ENCODE data around the gene PHLPP1.

PHLPP1 gene

GRCh38 chr18:62991389-62991788 is 276.0 kb downstream of the PHLPP1 start:
- H3K36me3 ChIP-seq (ENCODE audit: control insufficient read depth, insufficient read depth, low read length), result no peaks in the 10 kb centered on the region
- H3K4me1 ChIP-seq (ENCODE audit: control insufficient read depth, insufficient read depth, low read length, poor library complexity, severe bottlenecking), result no peaks in the 10 kb centered on the region
- H3K4me3 ChIP-seq (ENCODE audit: extremely low read depth, insufficient read depth, low read length, poor library complexity, severe bottlenecking), result no peak overlapping the region
- no peak overlapping the region for H3K27ac ChIP-seq (ENCODE audit: low read depth, low read length, severe bottlenecking)
- H3K9me3 ChIP-seq (ENCODE audit: control insufficient read depth, low read length), result no peaks in the 10 kb centered on the region
- 90% methylated on average over 2 of the region's 8 CpGs; no CpG with 5 or more reads in 1 of the 2 experiments for WGBS, 2 experiments (ENCODE audit: insufficient coverage in 2 of 2)

- 91 to 95% methylated on average over 16 to 17 of the region's 18 CpGs for WGBS, 2 experiments (ENCODE audit: insufficient coverage in 2 of 2)
Measured at GRCh38 chr18:62991959-62992358, 276.6 kb downstream of the PHLPP1 start.

GRCh38 chr18:62992877-62993365 is 277.6 kb downstream of the PHLPP1 start:
- H3K27ac ChIP-seq (ENCODE audit: low read depth, low read length, severe bottlenecking), result no peak overlapping the region
- WGBS, 2 experiments (ENCODE audit: insufficient coverage in 2 of 2), result 92 to 97% methylated on average over 6 of the region's 6 CpGs
- no peaks in the 10 kb centered on the region for H3K36me3 ChIP-seq (ENCODE audit: control insufficient read depth, insufficient read depth, low read length)
- no peak overlapping the region for H3K4me3 ChIP-seq (ENCODE audit: extremely low read depth, insufficient read depth, low read length, poor library complexity, severe bottlenecking)
- no peaks in the 10 kb centered on the region for H3K9me3 ChIP-seq (ENCODE audit: control insufficient read depth, low read length)
- no peaks in the 10 kb centered on the region for H3K4me1 ChIP-seq (ENCODE audit: control insufficient read depth, insufficient read depth, low read length, poor library complexity, severe bottlenecking)

More at GRCh38 chr18:62991959-62992358, 276.6 kb downstream of the PHLPP1 start:
- Histone ChIP-seq H3K9me3 (ENCODE audit: control insufficient read depth, low read length) (no peaks in the 10 kb centered on the region), H3K4me3 (ENCODE audit: extremely low read depth, insufficient read depth, low read length, poor library complexity, severe bottlenecking) (no peak overlapping the region), H3K36me3 (ENCODE audit: control insufficient read depth, insufficient read depth, low read length) (no peaks in the 10 kb centered on the region), H3K4me1 (ENCODE audit: control insufficient read depth, insufficient read depth, low read length, poor library complexity, severe bottlenecking) (no peaks in the 10 kb centered on the region), H3K27ac (ENCODE audit: low read depth, low read length, severe bottlenecking) (no peak overlapping the region)

- H3K27ac ChIP-seq (ENCODE audit: low read depth, low read length, severe bottlenecking), result no peak overlapping the region
- no peaks in the 10 kb centered on the region for H3K36me3 ChIP-seq (ENCODE audit: control insufficient read depth, insufficient read depth, low read length)
- WGBS, 2 experiments (ENCODE audit: insufficient coverage in 2 of 2), result 91 to 95% methylated on average over 9 of the region's 9 CpGs
- H3K9me3 ChIP-seq (ENCODE audit: control insufficient read depth, low read length), result no peaks in the 10 kb centered on the region
- no peaks in the 10 kb centered on the region for H3K4me1 ChIP-seq (ENCODE audit: control insufficient read depth, insufficient read depth, low read length, poor library complexity, severe bottlenecking)
- H3K4me3 ChIP-seq (ENCODE audit: extremely low read depth, insufficient read depth, low read length, poor library complexity, severe bottlenecking), result no peak overlapping the region
Measured at GRCh38 chr18:62996566-62996965, 281.2 kb downstream of the PHLPP1 start.

GRCh38 chr18:62997076-62997475 is 281.7 kb downstream of the PHLPP1 start:
- Histone ChIP-seq H3K36me3 (ENCODE audit: control insufficient read depth, insufficient read depth, low read length) (no peaks in the 10 kb centered on the region), H3K4me3 (ENCODE audit: extremely low read depth, insufficient read depth, low read length, poor library complexity, severe bottlenecking) (no peak overlapping the region), H3K9me3 (ENCODE audit: control insufficient read depth, low read length) (no peaks in the 10 kb centered on the region), H3K4me1 (ENCODE audit: control insufficient read depth, insufficient read depth, low read length, poor library complexity, severe bottlenecking) (no peaks in the 10 kb centered on the region), H3K27ac (ENCODE audit: low read depth, low read length, severe bottlenecking) (no peak overlapping the region)
- 85 to 98% methylated on average over 4 of the region's 4 CpGs for WGBS, 2 experiments (ENCODE audit: insufficient coverage in 2 of 2)

GRCh38 chr18:62998443-62998842 is 283.1 kb downstream of the PHLPP1 start:
- 95 to 97% methylated on average over 7 of the region's 7 CpGs for WGBS, 2 experiments (ENCODE audit: insufficient coverage in 2 of 2)
- Histone ChIP-seq H3K9me3 (ENCODE audit: control insufficient read depth, low read length) (no peaks in the 10 kb centered on the region), H3K4me1 (ENCODE audit: control insufficient read depth, insufficient read depth, low read length, poor library complexity, severe bottlenecking) (no peaks in the 10 kb centered on the region), H3K36me3 (ENCODE audit: control insufficient read depth, insufficient read depth, low read length) (no peaks in the 10 kb centered on the region), H3K4me3 (ENCODE audit: extremely low read depth, insufficient read depth, low read length, poor library complexity, severe bottlenecking) (no peak overlapping the region), H3K27ac (ENCODE audit: low read depth, low read length, severe bottlenecking) (no peak overlapping the region)

GRCh38 chr18:62999392-62999791 is 284.1 kb downstream of the PHLPP1 start:
- Histone ChIP-seq H3K4me1 (ENCODE audit: control insufficient read depth, insufficient read depth, low read length, poor library complexity, severe bottlenecking) (no peaks in the 10 kb centered on the region), H3K4me3 (ENCODE audit: extremely low read depth, insufficient read depth, low read length, poor library complexity, severe bottlenecking) (no peak overlapping the region), H3K27ac (ENCODE audit: low read depth, low read length, severe bottlenecking) (no peak overlapping the region), H3K9me3 (ENCODE audit: control insufficient read depth, low read length) (no peaks in the 10 kb centered on the region), H3K36me3 (ENCODE audit: control insufficient read depth, insufficient read depth, low read length) (no peaks in the 10 kb centered on the region)
- WGBS, 2 experiments (ENCODE audit: insufficient coverage in 2 of 2), result 89% methylated on average over 6 to 7 of the region's 7 CpGs

GRCh38 chr18:62999921-63000320 is 284.6 kb downstream of the PHLPP1 start:
- 89 to 92% methylated on average over 5 to 6 of the region's 6 CpGs for WGBS, 2 experiments (ENCODE audit: insufficient coverage in 2 of 2)
- H3K27ac ChIP-seq (ENCODE audit: low read depth, low read length, severe bottlenecking), result no peak overlapping the region
- no peak overlapping the region for H3K4me3 ChIP-seq (ENCODE audit: extremely low read depth, insufficient read depth, low read length, poor library complexity, severe bottlenecking)
- no peaks in the 10 kb centered on the region for H3K36me3 ChIP-seq (ENCODE audit: control insufficient read depth, insufficient read depth, low read length)
- H3K9me3 ChIP-seq (ENCODE audit: control insufficient read depth, low read length), result no peaks in the 10 kb centered on the region
- no peaks in the 10 kb centered on the region for H3K4me1 ChIP-seq (ENCODE audit: control insufficient read depth, insufficient read depth, low read length, poor library complexity, severe bottlenecking)

GRCh38 chr18:63000839-63001238 is 285.5 kb downstream of the PHLPP1 start:
- no peaks in the 10 kb centered on the region for H3K4me1 ChIP-seq (ENCODE audit: control insufficient read depth, insufficient read depth, low read length, poor library complexity, severe bottlenecking)
- H3K36me3 ChIP-seq (ENCODE audit: control insufficient read depth, insufficient read depth, low read length), result no peaks in the 10 kb centered on the region
- H3K4me3 ChIP-seq (ENCODE audit: extremely low read depth, insufficient read depth, low read length, poor library complexity, severe bottlenecking), result no peak overlapping the region
- 85 to 91% methylated on average over 6 to 7 of the region's 8 CpGs for WGBS, 2 experiments (ENCODE audit: insufficient coverage in 2 of 2)
- no peak overlapping the region for H3K27ac ChIP-seq (ENCODE audit: low read depth, low read length, severe bottlenecking)
- H3K9me3 ChIP-seq (ENCODE audit: control insufficient read depth, low read length), result no peaks in the 10 kb centered on the region

- 99 to 100% methylated on average over 1 to 5 of the region's 5 CpGs for whole genome bisulfite sequencing, 2 experiments (ENCODE audit: insufficient coverage in 2 of 2)
- H3K9me3 ChIP-seq (ENCODE audit: control insufficient read depth, low read length), result no peaks in the 10 kb centered on the region
- H3K4me3 ChIP-seq (ENCODE audit: extremely low read depth, insufficient read depth, low read length, poor library complexity, severe bottlenecking), result no peak overlapping the region
- no peak overlapping the region for H3K27ac ChIP-seq (ENCODE audit: low read depth, low read length, severe bottlenecking)
- H3K4me1 ChIP-seq (ENCODE audit: control insufficient read depth, insufficient read depth, low read length, poor library complexity, severe bottlenecking), result no peaks in the 10 kb centered on the region
- H3K36me3 ChIP-seq (ENCODE audit: control insufficient read depth, insufficient read depth, low read length), result no peaks in the 10 kb centered on the region
Measured at GRCh38 chr18:63001861-63002260, 286.5 kb downstream of the PHLPP1 start.

GRCh38 chr18:63002305-63002704 is 287.0 kb downstream of the PHLPP1 start:
- Histone ChIP-seq H3K27ac (ENCODE audit: low read depth, low read length, severe bottlenecking) (no peak overlapping the region), H3K4me3 (ENCODE audit: extremely low read depth, insufficient read depth, low read length, poor library complexity, severe bottlenecking) (no peak overlapping the region), H3K36me3 (ENCODE audit: control insufficient read depth, insufficient read depth, low read length) (no peaks in the 10 kb centered on the region), H3K4me1 (ENCODE audit: control insufficient read depth, insufficient read depth, low read length, poor library complexity, severe bottlenecking) (no peaks in the 10 kb centered on the region), H3K9me3 (ENCODE audit: control insufficient read depth, low read length) (no peaks in the 10 kb centered on the region)
- WGBS, 2 experiments (ENCODE audit: insufficient coverage in 2 of 2), result 86 to 100% methylated on average over 3 of the region's 6 CpGs

Measured in mesodermal cell (in vitro differentiated cells).